GM23338 (cell line): Measurements from ENCODE around the gene CACNB2. TPM values are rescaled to one million over a fixed set of nuclear protein-coding genes. Genes with fewer than 3 reads are reported as not detected.

ENCODE experiments used
- ATAC-seq: fragments of 200-7000 bp; cut with Tn5 transposase; 3 replicates; pipeline ENCODE4 v1.9.1; 2020
- DNase-seq: peaks from one replicate; pipeline ENCODE4 v3.0.0-alpha.2; 2015; ENCODE audit warnings: low spot score
- H2AFZ ChIP-seq: fragments of 200-600 bp; sonication (generic); 2 replicates; pipeline ENCODE4 v1.8.0; 2016; ENCODE audit warnings: antibody characterized with exemption, mild to moderate bottlenecking, moderate library complexity
- H3F3A ChIP-seq: fragments of 200-600 bp; sonication (generic); replicated peaks from 2 replicates; pipeline ENCODE4 v1.8.0; 2017; ENCODE audit warnings: antibody characterized with exemption, mixed run types, low read depth
- H3K27ac ChIP-seq: fragments of 200-600 bp; sonication (generic); 2 replicates; pipeline ENCODE4 v1.6.1; 2016; ENCODE audit warnings: low read depth
- H3K27me3 ChIP-seq: fragments of 200-600 bp; sonication (generic); 2 replicates; pipeline ENCODE4 v1.8.0; 2016; ENCODE audit warnings: mild to moderate bottlenecking, mixed run types, moderate library complexity; ENCODE audit not compliant: insufficient read depth
- H3K36me3 ChIP-seq: fragments of 200-600 bp; sonication (generic); 2 replicates; pipeline ENCODE4 v1.8.0; 2016; ENCODE audit warnings: mild to moderate bottlenecking; ENCODE audit not compliant: insufficient read depth
- H3K4me1 ChIP-seq: fragments of 200-600 bp; sonication (generic); 2 replicates; pipeline ENCODE4 v1.8.0; 2016; ENCODE audit warnings: mild to moderate bottlenecking, moderate library complexity; ENCODE audit not compliant: insufficient read depth
- H3K4me2 ChIP-seq: fragments of 200-600 bp; sonication (generic); 2 replicates; pipeline ENCODE4 v1.7.1; 2017; ENCODE audit warnings: mixed run types
- H3K4me3 ChIP-seq: fragments of 200-600 bp; sonication (generic); 2 replicates; pipeline ENCODE4 v1.6.1; 2016; ENCODE audit warnings: mixed run types
- H3K79me2 ChIP-seq: fragments of 200-600 bp; sonication (generic); replicated peaks from 2 replicates; pipeline ENCODE4 v1.8.0; 2017; ENCODE audit warnings: mild to moderate bottlenecking; ENCODE audit not compliant: insufficient read depth
- H3K9me2 ChIP-seq: fragments of 200-600 bp; sonication (generic); 2 replicates; pipeline ENCODE4 v1.8.0; 2017; ENCODE audit not compliant: insufficient read depth
- H4K20me1 ChIP-seq: fragments of 200-600 bp; sonication (generic); replicated peaks from 2 replicates; pipeline ENCODE4 v1.8.0; 2017; ENCODE audit warnings: mild to moderate bottlenecking; ENCODE audit not compliant: insufficient read depth
- H3K27ac Mint-ChIP-seq: 2 replicates; pipeline ENCODE4 v1.8.0; 2020; ENCODE audit warnings: inconsistent platforms, mild to moderate bottlenecking, moderate library complexity, mixed read lengths
- H3K27me3 Mint-ChIP-seq: 3 replicates; pipeline ENCODE4 v1.8.0; 2022; ENCODE audit warnings: low read depth, mild to moderate bottlenecking, moderate library complexity, mixed read lengths, inconsistent platforms; ENCODE audit not compliant: insufficient read depth, poor library complexity
- H3K36me3 Mint-ChIP-seq: 3 replicates; pipeline ENCODE4 v1.8.0; 2021; ENCODE audit warnings: low read depth, mild to moderate bottlenecking, inconsistent platforms, moderate library complexity, mixed read lengths
- H3K4me1 Mint-ChIP-seq: 3 replicates; pipeline ENCODE4 v1.8.0; 2020; ENCODE audit warnings: mild to moderate bottlenecking, inconsistent platforms, mixed read lengths
- H3K4me3 Mint-ChIP-seq: 3 replicates; pipeline ENCODE4 v1.8.0; 2021; ENCODE audit warnings: moderate library complexity, mild to moderate bottlenecking, inconsistent platforms, mixed read lengths
- H3K9me3 Mint-ChIP-seq: 3 replicates; pipeline ENCODE4 v1.8.0; 2020; ENCODE audit warnings: moderate library complexity, mild to moderate bottlenecking, inconsistent platforms, mixed read lengths
- CTCF ChIP-seq, 2 experiments: fragments of 200-600 bp in 1 of 2; sonication (generic) in 1 of 2; conservative IDR thresholded peaks; 2 replicates each; pipeline versions ENCODE4 v1.5.1 to v1.6.1; 2016 to 2017; ENCODE audit warnings: antibody characterized with exemption in 2 of 2, low read depth in 2 of 2, mild to moderate bottlenecking in 2 of 2, moderate library complexity in 1 of 2
- ETS1 ChIP-seq: IDR thresholded peaks from 2 replicates; pipeline ENCODE4 v1.6.1; 2016; ENCODE audit warnings: antibody characterized with exemption
- EZH2 ChIP-seq: fragments of 200-600 bp; sonication (generic); IDR thresholded peaks from one replicate; pipeline ENCODE4 v1.8.0; 2017; ENCODE audit warnings: antibody characterized with exemption, mild to moderate bottlenecking, low read depth; ENCODE audit not compliant: unreplicated experiment
- EZH2phosphoT487 ChIP-seq: fragments of 200-600 bp; sonication (generic); IDR thresholded peaks from one replicate; pipeline ENCODE4 v1.8.1; 2018; ENCODE audit warnings: antibody characterized with exemption; ENCODE audit not compliant: unreplicated experiment
- JUNB ChIP-seq: IDR thresholded peaks from one replicate; pipeline ENCODE4 v1.6.1; 2016; ENCODE audit warnings: antibody characterized with exemption; ENCODE audit not compliant: unreplicated experiment
- NANOG ChIP-seq: IDR thresholded peaks from 2 replicates; pipeline ENCODE4 v1.6.1; 2016; ENCODE audit warnings: antibody characterized with exemption, borderline replicate concordance
- POLR2AphosphoS5 ChIP-seq: IDR thresholded peaks from 2 replicates; pipeline ENCODE4 v1.6.1; 2016; ENCODE audit warnings: antibody characterized with exemption, low read depth
- REST ChIP-seq: IDR thresholded peaks from one replicate; pipeline ENCODE4 v1.6.1; 2018; ENCODE audit warnings: antibody characterized with exemption; ENCODE audit not compliant: unreplicated experiment
- STAT1 ChIP-seq: IDR thresholded peaks from one replicate; pipeline ENCODE4 v1.6.1; 2016; ENCODE audit warnings: antibody characterized with exemption; ENCODE audit not compliant: unreplicated experiment
- ZNF114 ChIP-seq: fragments of 250-450 bp; sonication (Bioruptor Pico); IDR thresholded peaks from 2 replicates; pipeline ENCODE4 v1.5.0; 2020; ENCODE audit warnings: mild to moderate bottlenecking, moderate library complexity
- ZNF331 ChIP-seq: fragments of 250-450 bp; sonication (Bioruptor Pico); IDR thresholded peaks from 2 replicates; pipeline ENCODE4 v1.5.0; 2020; ENCODE audit warnings: low read depth, mild to moderate bottlenecking, moderate library complexity
- polyA plus RNA-seq: library from polyadenylated mRNA; unstranded; fragments of >200 nt; fragmentation: Nextera tagmentation; extraction: Ambion mirVana; gene quantifications from 2 replicates; pipeline ENCODE4 v1.2.1, GENCODE V29; 2016
- total RNA-seq: library from RNA; depleted of rRNA; stranded (reverse); fragments of >200 nt; shearing (Covaris generic); gene quantifications from 2 replicates; pipeline ENCODE4 v1.2.3, GENCODE V29; 2014

CACNB2 gene
- total and polyA plus RNA-seq, 2 experiments from 2014 or later, result 5.0 to 5.9 TPM

GRCh38 chr10:18523858-18524257 is 383.6 kb downstream of the CACNB2 start:
- Histone ChIP-seq H3K4me3 (no peak overlapping the region), H3K4me1 (no peaks in the 10 kb centered on the region), H3K4me2 (no peak overlapping the region), H3K79me2 (no peaks in the 10 kb centered on the region), H3K27ac (no peak overlapping the region), H2AFZ (no peak overlapping the region), H3K36me3 (no peaks in the 10 kb centered on the region), H3K9me2 (no peaks in the 10 kb centered on the region; the same call in 1 of the 2 replicates), H4K20me1 (no peaks in the 10 kb centered on the region; the same call in 1 of the 2 replicates), H3F3A (no peaks in the 10 kb centered on the region), H3K27me3 (no peaks in the 10 kb centered on the region)
- H3K27me3 Mint-ChIP-seq, result peaks cover 3% of the 10 kb centered on the region
- H3K27ac Mint-ChIP-seq, result no peak overlapping the region
- no peak for DNase-seq
- no peak overlapping the region for H3K4me3 Mint-ChIP-seq
- H3K4me1 Mint-ChIP-seq, result peaks cover 5% of the 10 kb centered on the region; the same call in 2 of the 3 replicates
- peaks cover 15% of the 10 kb centered on the region for H3K36me3 Mint-ChIP-seq
- no peak for ATAC-seq
- TF ChIP-seq EZH2, result no peak
- TF ChIP-seq REST, result no peak
- H3K9me3 Mint-ChIP-seq, result no peaks in the 10 kb centered on the region

GRCh38 chr10:18527687-18528086 is 387.5 kb downstream of the CACNB2 start:
- Mint-ChIP-seq H3K9me3 (peaks cover 7% of the 10 kb centered on the region), H3K4me3 (no peak overlapping the region), H3K4me1 (peaks cover 5% of the 10 kb centered on the region; the same call in 2 of the 3 replicates), H3K27ac (no peak overlapping the region), H3K27me3 (no peaks in the 10 kb centered on the region), H3K36me3 (peaks cover 19% of the 10 kb centered on the region)
- no peak overlapping the region for H3K4me2 ChIP-seq
- ATAC-seq (no peak), DNase-seq (no peak)
- H3K4me1 ChIP-seq, result no peaks in the 10 kb centered on the region
- no peak overlapping the region for H3K4me3 ChIP-seq
- no peaks in the 10 kb centered on the region for H3K36me3 ChIP-seq
- H3K9me2 ChIP-seq, result no peaks in the 10 kb centered on the region
- no peaks in the 10 kb centered on the region for H3F3A ChIP-seq
- no peak overlapping the region for H2AFZ ChIP-seq
- no peaks in the 10 kb centered on the region for H3K79me2 ChIP-seq
- H3K27ac ChIP-seq, result no peak overlapping the region
- no peaks in the 10 kb centered on the region; the same call in 1 of the 2 replicates for H4K20me1 ChIP-seq
- no peaks in the 10 kb centered on the region for H3K27me3 ChIP-seq
- TF ChIP-seq EZH2 (no peak), EZH2phosphoT487 (no peak), ETS1 (no peak), REST (no peak), NANOG (no peak), CTCF (conservative IDR thresholded peaks at IDR 0.05; ENCODE audit: low read depth in 2 of 2) (no peak), ZNF114 (no peak), ZNF331 (CRISPR knock-in tag) (no peak), JUNB (no peak), POLR2AphosphoS5 (no peak), STAT1 (no peak)
